H1 (cell line): ENCODE data around the gene ACOD1. TPM values are rescaled to one million over a fixed set of nuclear protein-coding genes. Genes with fewer than 3 reads are reported as not detected.

Source experiments
- CTCF ChIA-PET: fragments of 300-600 bp; sonication (Branson Sonifier 250); formaldehyde crosslinking; loops from one replicate; lab custom pipeline; 2021; ENCODE audit not compliant: partially characterized antibody; lab: Charles Lee
- POLR2A ChIA-PET: fragments of 300-600 bp; sonication (Branson Sonifier 250); formaldehyde crosslinking; loops from one replicate; lab custom pipeline; 2021; ENCODE audit warnings: inconsistent platforms; ENCODE audit not compliant: partially characterized antibody; lab: Charles Lee
- DNase-seq, 2 experiments: peaks; one replicate each; pipeline versions ENCODE4 v3.0.0 to v3.0.0-alpha.2; 2010 to 2022; ENCODE audit warnings: low spot score in 2 of 2, low read depth in 1 of 2, mixed read lengths in 1 of 2
- FAIRE-seq: peaks from 2 replicates; lab custom pipeline; 2011; peaks lifted over from hg19 to GRCh38; lab: Jason Lieb, UNC
- H2AFZ ChIP-seq: 2 replicates; pipeline ENCODE4 v1.8.1; 2012; ENCODE audit warnings: low read length, inconsistent platforms
- H2AK5ac ChIP-seq: 2 replicates; pipeline ENCODE4 v1.6.1; 2013; ENCODE audit warnings: low read depth, low read length
- H2BK120ac ChIP-seq: replicated peaks from 2 replicates; pipeline ENCODE3; 2013; ENCODE audit warnings: low read depth, low read length, inconsistent platforms
- H2BK12ac ChIP-seq: 2 replicates; pipeline ENCODE4 v1.6.1; 2013; ENCODE audit warnings: low read depth, low read length
- H2BK15ac ChIP-seq: 2 replicates; pipeline ENCODE4 v1.6.1; 2013; ENCODE audit warnings: low read length
- H2BK20ac ChIP-seq: 2 replicates; pipeline ENCODE4 v1.6.1; 2013; ENCODE audit warnings: low read length
- H2BK5ac ChIP-seq: 2 replicates; pipeline ENCODE4 v1.6.1; 2013; ENCODE audit warnings: low read depth, low read length
- H3K14ac ChIP-seq: 2 replicates; pipeline ENCODE4 v1.6.1; 2013; ENCODE audit warnings: inconsistent platforms; ENCODE audit not compliant: insufficient read length
- H3K18ac ChIP-seq: 2 replicates; pipeline ENCODE4 v1.6.1; 2013; ENCODE audit warnings: low read length; ENCODE audit errors: extremely low read depth
- H3K23ac ChIP-seq: 2 replicates; pipeline ENCODE4 v1.6.1; 2013; ENCODE audit warnings: inconsistent platforms; ENCODE audit not compliant: insufficient read length
- H3K23me2 ChIP-seq: 2 replicates; pipeline ENCODE4 v1.6.1; 2013; ENCODE audit warnings: low read depth, low read length
- H3K27ac ChIP-seq: 2 replicates; pipeline ENCODE4 v1.6.1; 2011; ENCODE audit warnings: low read depth, low read length, inconsistent platforms
- H3K27me3 ChIP-seq, 4 experiments: replicated peaks in 1 of 4; 1 replicate in 1 of 4; 2 replicates in 3 of 4; pipeline versions ENCODE4 v1.6.1 to v1.8.1; 2011 to 2013; ENCODE audit warnings: low read length in 3 of 4, mild to moderate bottlenecking in 3 of 4, inconsistent platforms in 2 of 4, mixed read lengths in 2 of 4, moderate library complexity in 1 of 4; ENCODE audit not compliant: control insufficient read depth in 3 of 4, insufficient read depth in 3 of 4; ENCODE audit errors: extremely low read depth in 1 of 4
- H3K36me3 ChIP-seq, 4 experiments: 2 replicates each; pipeline versions ENCODE4 v1.6.1 to v1.8.1; 2011 to 2013; ENCODE audit warnings: mild to moderate bottlenecking in 4 of 4, low read length in 3 of 4, moderate library complexity in 2 of 4, control low read depth in 1 of 4, inconsistent platforms in 1 of 4; ENCODE audit not compliant: insufficient read depth in 4 of 4, control insufficient read depth in 2 of 4
- H3K4ac ChIP-seq: replicated peaks from 2 replicates; pipeline ENCODE3; 2013; ENCODE audit warnings: low read length, low read depth, mixed read lengths, inconsistent platforms; ENCODE audit not compliant: insufficient read length
- H3K4me1 ChIP-seq, 4 experiments: replicated peaks in 1 of 4; 1 replicate in 1 of 4; 2 replicates in 3 of 4; pipeline versions ENCODE4 v1.6.1 to v1.8.1; 2011 to 2013; ENCODE audit warnings: low read length in 3 of 4, inconsistent platforms in 2 of 4, mixed read lengths in 1 of 4; ENCODE audit not compliant: insufficient read depth in 4 of 4, control insufficient read depth in 3 of 4
- H3K4me2 ChIP-seq, 2 experiments: 2 replicates each; pipeline versions ENCODE4 v1.6.1 to v1.8.1; 2011 to 2013; ENCODE audit warnings: low read depth in 2 of 2, low read length in 2 of 2, control low read depth in 1 of 2, inconsistent platforms in 1 of 2, mild to moderate bottlenecking in 1 of 2; ENCODE audit not compliant: insufficient read depth in 1 of 2
- H3K4me3 ChIP-seq, 4 experiments: fragments of 200-600, 300-600 bp in 1 of 4; sonication (generic), shearing (Covaris generic), sonication (Bioruptor Twin) in 1 of 4; 2 replicates each; pipeline versions ENCODE4 v1.5.1 to v1.8.1; 2011 to 2016; ENCODE audit warnings: low read length in 4 of 4, low read depth in 3 of 4, control low read depth in 2 of 4, inconsistent platforms in 2 of 4, mild to moderate bottlenecking in 2 of 4, mixed read lengths in 1 of 4, moderate library complexity in 1 of 4; ENCODE audit not compliant: insufficient read depth in 2 of 4; ENCODE audit errors: extremely low read depth in 1 of 4
- H3K56ac ChIP-seq: replicated peaks from 2 replicates; pipeline ENCODE3; 2013; ENCODE audit warnings: low read depth, mild to moderate bottlenecking, mixed read lengths, low read length, inconsistent platforms; ENCODE audit not compliant: insufficient read length
- H3K79me1 ChIP-seq: 2 replicates; pipeline ENCODE4 v1.6.1; 2013; ENCODE audit warnings: low read depth, low read length, control low read depth
- H3K79me2 ChIP-seq, 2 experiments: 2 replicates each; pipeline versions ENCODE4 v1.6.1 to v1.8.1; 2012 to 2013; ENCODE audit warnings: low read length in 2 of 2, mild to moderate bottlenecking in 2 of 2, inconsistent platforms in 1 of 2; ENCODE audit not compliant: insufficient read depth in 2 of 2, control insufficient read depth in 1 of 2
- H3K9ac ChIP-seq, 4 experiments: replicated peaks in 1 of 4; 1 replicate in 1 of 4; 2 replicates in 3 of 4; pipeline versions ENCODE4 v1.6.1 to v1.8.1; 2011 to 2013; ENCODE audit warnings: low read depth in 3 of 4, low read length in 3 of 4, control low read depth in 2 of 4, mild to moderate bottlenecking in 2 of 4, moderate library complexity in 2 of 4, inconsistent platforms in 1 of 4; ENCODE audit errors: extremely low read depth in 1 of 4
- H3K9me3 ChIP-seq, 2 experiments: 2 replicates each; pipeline versions ENCODE4 v1.6.1 to v1.8.1; 2012 to 2013; ENCODE audit warnings: mild to moderate bottlenecking in 2 of 2, moderate library complexity in 2 of 2, control low read depth in 1 of 2, inconsistent platforms in 1 of 2, low read depth in 1 of 2, low read length in 1 of 2, mixed read lengths in 1 of 2; ENCODE audit not compliant: insufficient read depth in 2 of 2
- H4K20me1 ChIP-seq, 2 experiments: replicated peaks in 1 of 2; 2 replicates each; pipeline versions ENCODE3 to v1.8.1; 2011 to 2013; ENCODE audit warnings: inconsistent platforms in 2 of 2, low read length in 2 of 2, mild to moderate bottlenecking in 1 of 2; ENCODE audit not compliant: insufficient read depth in 2 of 2, control insufficient read depth in 1 of 2
- H4K5ac ChIP-seq: 2 replicates; pipeline ENCODE4 v1.6.1; 2013; ENCODE audit warnings: low read length, low read depth, mixed read lengths, inconsistent platforms; ENCODE audit not compliant: insufficient read length
- H4K8ac ChIP-seq: 2 replicates; pipeline ENCODE4 v1.8.0; 2013; ENCODE audit warnings: mild to moderate bottlenecking, moderate library complexity, low read length, inconsistent platforms; ENCODE audit not compliant: insufficient read depth; ENCODE audit errors: extremely low read depth
- H4K91ac ChIP-seq: replicated peaks from 2 replicates; pipeline ENCODE3; 2013; ENCODE audit warnings: low read length, mixed read lengths, inconsistent platforms; ENCODE audit not compliant: insufficient read length
- ATF2 ChIP-seq: IDR thresholded peaks from 2 replicates; pipeline ENCODE4 v1.6.1; 2012; ENCODE audit warnings: low read length, inconsistent platforms
- CHD1 ChIP-seq: IDR thresholded peaks from 2 replicates; pipeline ENCODE4 v1.6.1; 2012; ENCODE audit warnings: low read depth, low read length, improper control_type of control experiment
- CTBP2 ChIP-seq: IDR thresholded peaks from 2 replicates; pipeline ENCODE4 v1.7.0; 2011; ENCODE audit warnings: borderline replicate concordance, mild to moderate bottlenecking, moderate library complexity, mixed read lengths, low read length; ENCODE audit not compliant: insufficient read depth, insufficient read length
- E2F6 ChIP-seq: IDR thresholded peaks from 2 replicates; pipeline ENCODE4 v1.6.1; 2012; ENCODE audit warnings: inconsistent platforms
- GTF2F1 ChIP-seq: IDR thresholded peaks from 2 replicates; pipeline ENCODE4 v1.6.1; 2012; ENCODE audit warnings: low read depth, low read length, improper control_type of control experiment, borderline replicate concordance
- POLR2AphosphoS5 ChIP-seq: IDR thresholded peaks from 2 replicates; pipeline ENCODE4 v1.6.1; 2011; ENCODE audit warnings: low read depth, low read length
- RAD21 ChIP-seq, 2 experiments: IDR thresholded peaks in 1 of 2; conservative IDR thresholded peaks in 1 of 2; 2 replicates each; pipeline ENCODE4 v1.6.1; 2011; ENCODE audit warnings: low read depth in 2 of 2, low read length in 2 of 2, improper control_type of control experiment in 1 of 2, inconsistent platforms in 1 of 2, mild to moderate bottlenecking in 1 of 2, moderate library complexity in 1 of 2
- RBBP5 ChIP-seq: IDR thresholded peaks from 2 replicates; pipeline ENCODE4 v1.7.1; 2012; ENCODE audit warnings: low read depth, mild to moderate bottlenecking, inconsistent platforms, low read length, moderate library complexity, borderline replicate concordance
- RFX5 ChIP-seq: IDR thresholded peaks from 2 replicates; pipeline ENCODE4 v1.6.1; 2011; ENCODE audit warnings: low read depth, low read length, improper control_type of control experiment, borderline replicate concordance
- RNF2 ChIP-seq: fragments of 200-900, 300-1000 bp; sonication (generic); IDR thresholded peaks from 2 replicates; pipeline ENCODE4 v1.7.1; 2016; ENCODE audit warnings: borderline replicate concordance, low read depth, mild to moderate bottlenecking, antibody characterized with exemption, low read length; ENCODE audit not compliant: poor library complexity, severe bottlenecking; ENCODE audit errors: missing control alignments
- SIRT6 ChIP-seq: IDR thresholded peaks from one replicate; pipeline ENCODE4 v1.7.1; 2012; ENCODE audit warnings: low read length, inconsistent platforms
- WGBS, 2 experiments: shearing (Covaris generic) in 1 of 2; methylation state at CpG; one replicate each; pipeline versions ENCODE4 v1.1.6 to v1.1.7; 2013 to 2015; ENCODE audit warnings: low lambda C conversion rate in 2 of 2, mixed read lengths in 2 of 2, inconsistent platforms in 1 of 2, low coverage in 1 of 2, missing lambda C conversion rate in 1 of 2; ENCODE audit not compliant: insufficient replicate concordance in 2 of 2, insufficient coverage in 1 of 2, insufficient read length in 1 of 2; ENCODE audit errors: extremely low coverage in 1 of 2, missing lambda C conversion rate in 1 of 2; 5-methylcytosine and 5-hydroxymethylcytosine counted together
- polyA plus RNA-seq, 7 experiments: library from polyadenylated mRNA; depleted of rRNA in 3 of 7; stranded (reverse) in 5 of 7; unstranded in 2 of 7; fragments of >200 nt in 5 of 7; fragments of 200-250 nt in 2 of 7; gene quantifications; 1 replicate in 5 of 7; 2 replicates in 1 of 7; 4 replicates in 1 of 7; pipeline versions ENCODE4 v1.2.1 to v1.2.3, GENCODE V29; 2011 to 2013; ENCODE audit warnings: missing spikeins in 2 of 7, mixed read lengths in 2 of 7
- total RNA-seq: library from RNA; stranded (reverse); fragmentation: NEBNext Ultra II Directional; extraction: Animal tissue kit (Norgen Biotek cat#: 25700); gene quantifications from 2 replicates; pipeline ENCODE4 v1.2.1, GENCODE V29; 2021

ACOD1 gene
- total and polyA plus RNA-seq, 2 of the 8 experiments (the other 6 are each of a cell fraction or from before 2014, with no cell fraction given) = not detected

GRCh38 chr13:76953968-76954367 lies 5.7 kb downstream of the ACOD1 start:
- H4K20me1 ChIP-seq = no peaks in the 10 kb centered on the region
- no peak overlapping the region for H4K8ac ChIP-seq
- no peak overlapping the region for H2BK20ac ChIP-seq
- no peak overlapping the region for H3K4ac ChIP-seq
- H3K27ac ChIP-seq = no peak overlapping the region
- peaks cover 0 to 1% (median 0%) of the 10 kb centered on the region in 4 experiments; a peak in 1 of 7 replicates for H3K27me3 ChIP-seq
- FAIRE-seq (no peak), DNase-seq (no peak)
- no peaks in the 10 kb centered on the region for H3K23me2 ChIP-seq
- no peak overlapping the region for H3K56ac ChIP-seq
- H3K18ac ChIP-seq = no peak overlapping the region
- no peak overlapping the region for H2BK120ac ChIP-seq
- H3K79me2 ChIP-seq = no peaks in the 10 kb centered on the region
- H3K4me2 ChIP-seq = no peak overlapping the region
- H3K9me3 ChIP-seq = 0 out of 4 replicates have a peak, but pooled peaks cover 0 to under 1% of the 10 kb centered on the region in 2 experiments
- H2BK15ac ChIP-seq = no peak overlapping the region
- H3K36me3 ChIP-seq = no peaks in the 10 kb centered on the region
- ChIA-PET POLR2A (no interaction called here), CTCF (no interaction called here)
- H2BK5ac ChIP-seq = no peak overlapping the region
- no peak overlapping the region for H3K9ac ChIP-seq
- no peak overlapping the region for H2AK5ac ChIP-seq
- H2BK12ac ChIP-seq = no peak overlapping the region
- 76% methylated on average over 3 of the region's 3 CpGs; no CpG with 5 or more reads in 1 of the 2 experiments for WGBS, 2 experiments
- H3K14ac ChIP-seq = no peak overlapping the region
- H3K4me3 ChIP-seq = no peak overlapping the region
- no peak overlapping the region for H4K5ac ChIP-seq
- no peak overlapping the region for H2AFZ ChIP-seq
- H3K4me1 ChIP-seq = no peaks in the 10 kb centered on the region
- H4K91ac ChIP-seq = no peak overlapping the region
- no peaks in the 10 kb centered on the region for H3K79me1 ChIP-seq
- no peak overlapping the region for H3K23ac ChIP-seq
- TF ChIP-seq ATF2 (no peak), CTBP2 (no peak), SIRT6 (no peak), E2F6 (no peak), GTF2F1 (no peak), POLR2AphosphoS5 (no peak), RAD21 (IDR thresholded peaks at IDR 0.05 in 1 of 2, conservative IDR thresholded peaks at IDR 0.05 in 1 of 2; ENCODE audit: low read depth in 2 of 2, low read length in 2 of 2) (no peak), RNF2 (no peak), RBBP5 (no peak), CHD1 (no peak), RFX5 (no peak)
